ENCODE measurements around the gene CT47C1.
"Not testable (repeated sequence)": the region's sequence is repeated elsewhere in the genome, so short reads cannot be mapped to it uniquely, and the experiment has no call there.

The CT47C1 gene

GRCh38 chrX:119072744-119073143 is at the start of gene CT47C1:
Gene CT47C1 (plus strand): TSS chrX:119072993. CDS start chrX:119073226, 233 bp downstream.
- FAIRE-seq = no peak

- FAIRE-seq = no peak
Observed at GRCh38 chrX:119025900-119026299, 46.9 kb upstream of the CT47C1 start.

GRCh38 chrX:119026344-119026743 is 46.4 kb upstream of the CT47C1 start:
- not testable (repeated sequence) for FAIRE-seq

- not testable (repeated sequence) for FAIRE-seq
Observed at GRCh38 chrX:119027960-119028732, 44.6 kb upstream of the CT47C1 start.

- FAIRE-seq = no peak
Observed at GRCh38 chrX:119028733-119029330, 44.0 kb upstream of the CT47C1 start.

GRCh38 chrX:119029656-119030055 is 43.1 kb upstream of the CT47C1 start:
- FAIRE-seq = not testable (repeated sequence)

- FAIRE-seq = no peak
Observed at GRCh38 chrX:119030990-119031389, 41.8 kb upstream of the CT47C1 start.

- no peak for FAIRE-seq
Observed at GRCh38 chrX:119036107-119037029, 36.4 kb upstream of the CT47C1 start.

GRCh38 chrX:119040432-119040831 is 32.4 kb upstream of the CT47C1 start:
- no peak for FAIRE-seq

GRCh38 chrX:119041175-119041574 is 31.6 kb upstream of the CT47C1 start:
- FAIRE-seq = no peak

GRCh38 chrX:119042040-119042439 is 30.8 kb upstream of the CT47C1 start:
- FAIRE-seq = no peak

GRCh38 chrX:119042996-119043395 is 29.8 kb upstream of the CT47C1 start:
- FAIRE-seq = no peak

- no peak for FAIRE-seq
Observed at GRCh38 chrX:119045884-119046283, 26.9 kb upstream of the CT47C1 start.

GRCh38 chrX:119055687-119056086 is 17.1 kb upstream of the CT47C1 start:
- FAIRE-seq = no peak

GRCh38 chrX:119062750-119063374 is 9.9 kb upstream of the CT47C1 start:
- FAIRE-seq = no peak

GRCh38 chrX:119063428-119063827 is 9.4 kb upstream of the CT47C1 start:
- no peak for FAIRE-seq

- no peak for FAIRE-seq
Observed at GRCh38 chrX:119067023-119067739, 5.6 kb upstream of the CT47C1 start.

- FAIRE-seq = no peak
Observed at GRCh38 chrX:119069128-119069527, 3.7 kb upstream of the CT47C1 start.

- no peak for FAIRE-seq
Observed at GRCh38 chrX:119069762-119070161, 3.0 kb upstream of the CT47C1 start.

- FAIRE-seq = no peak
Observed at GRCh38 chrX:119071381-119071780, 1.4 kb upstream of the CT47C1 start.

GRCh38 chrX:119073200-119073905 is 560 bp downstream of the CT47C1 start:
- no peak for FAIRE-seq

All from colon (tissue), 2 donors.